Measurements from ENCODE around the gene GIN1. TPM values are rescaled to one million over a fixed set of nuclear protein-coding genes. Genes with fewer than 3 reads are reported as not detected.
A peak's percentile ranks its signal among the peaks of the same experiment; 100 is the strongest.

Gene GIN1
- total and polyA plus RNA-seq, 3 donors from 2014 or later = 6.7 to 16.8 (median 12.5) TPM

DNA sequence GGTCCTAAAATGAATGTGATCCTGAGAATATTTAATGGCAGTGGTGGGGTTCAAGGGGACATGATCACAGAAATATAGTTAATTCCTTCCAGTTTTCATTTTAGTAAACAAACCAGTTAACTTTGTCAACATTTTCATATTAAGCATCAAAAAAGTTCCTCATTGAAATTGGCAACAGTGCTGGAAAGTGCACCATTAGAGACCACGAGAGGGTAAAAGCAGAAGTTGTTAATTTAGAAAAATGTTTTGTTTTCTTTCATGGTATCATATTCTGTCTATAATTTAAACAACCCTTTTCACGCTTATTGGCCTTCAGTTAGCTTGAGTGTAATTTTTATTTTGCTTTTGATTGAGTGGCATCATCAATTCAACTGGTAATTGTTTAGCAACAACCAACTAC, 11.9 kb downstream of the GIN1 start:
- H3K4me3 ChIP-seq = no peak overlapping the region
- no peaks in the 10 kb centered on the region for H3K36me3 ChIP-seq (ENCODE audit: low read depth, missing control alignments)
- no peaks in the 10 kb centered on the region for H3K4me1 ChIP-seq
- H3K27ac ChIP-seq = no peak overlapping the region
- intact Hi-C loops (cut with DNase I; ENCODE audit: low total_unique reads) = no loop called here
- H3K9me3 ChIP-seq = no peaks in the 10 kb centered on the region
- TF ChIP-seq CTCF (IDR thresholded peaks at IDR 0.05) = no peak
- no peak for TF ChIP-seq POLR2A (IDR thresholded peaks at IDR 0.05)
- no peaks in the 10 kb centered on the region for H3K27me3 ChIP-seq
- DNase-seq = no peak
- 56 to 66% methylated on average over 2 of the region's 2 CpGs for WGBS, 2 donors

- H3K4me1 ChIP-seq = no peaks in the 10 kb centered on the region
- WGBS, 2 donors = 60 to 70% methylated on average over 1 of the region's 1 CpG
- no peaks in the 10 kb centered on the region for H3K27me3 ChIP-seq
- H3K9me3 ChIP-seq = no peaks in the 10 kb centered on the region
- intact Hi-C loops (cut with DNase I; ENCODE audit: low total_unique reads) = no loop called here
- no peaks in the 10 kb centered on the region for H3K36me3 ChIP-seq (ENCODE audit: low read depth, missing control alignments)
- H3K27ac ChIP-seq = no peak overlapping the region
- DNase-seq = no peak
- H3K4me3 ChIP-seq = no peak overlapping the region
- TF ChIP-seq POLR2A (IDR thresholded peaks at IDR 0.05) = no peak
These were observed 17.7 kb downstream of the GIN1 start for GRCh38 chr5:103102234-103102633.

- Histone ChIP-seq H3K9me3 (no peaks in the 10 kb centered on the region), H3K27me3 (no peaks in the 10 kb centered on the region), H3K4me1 (no peaks in the 10 kb centered on the region), H3K27ac (no peak overlapping the region), H3K36me3 (ENCODE audit: low read depth, missing control alignments) (no peaks in the 10 kb centered on the region), H3K4me3 (no peak overlapping the region)
- 86 to 92% methylated on average over 6 of the region's 6 CpGs for WGBS, 2 donors
- no peak for DNase-seq
- no peak for TF ChIP-seq CTCF (IDR thresholded peaks at IDR 0.05)
- TF ChIP-seq POLR2A (IDR thresholded peaks at IDR 0.05) = no peak
- intact Hi-C loops (cut with DNase I; ENCODE audit: low total_unique reads) = no loop called here
These were observed 18.7 kb downstream of the GIN1 start for GRCh38 chr5:103101079-103101750.

DNA sequence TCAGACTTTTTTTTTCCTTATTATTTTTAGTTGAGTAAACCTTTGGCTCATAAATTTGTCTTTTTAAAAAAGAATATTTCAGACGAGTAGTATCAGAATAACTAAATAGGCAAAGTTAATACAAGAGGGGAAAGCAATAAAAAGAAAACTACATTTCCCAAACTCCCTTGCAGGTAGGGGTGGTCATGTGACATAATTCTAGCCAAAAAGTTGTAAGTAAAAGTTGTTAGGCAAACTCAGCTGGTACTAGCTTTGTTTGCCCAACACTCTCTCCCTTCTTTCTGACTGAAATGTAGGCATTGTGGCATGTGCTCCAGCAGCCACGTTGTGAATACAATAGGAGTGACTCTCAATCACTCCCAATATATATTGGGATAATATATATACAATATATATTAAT, 20.9 kb downstream of the GIN1 start:
- Histone ChIP-seq H3K9me3 (no peaks in the 10 kb centered on the region), H3K36me3 (ENCODE audit: low read depth, missing control alignments) (no peaks in the 10 kb centered on the region), H3K27ac (no peak overlapping the region), H3K4me1 (peaks cover 16% of the 10 kb centered on the region), H3K4me3 (no peak overlapping the region), H3K27me3 (no peaks in the 10 kb centered on the region)
- DNase-seq = no peak
- 77 to 85% methylated on average over 2 of the region's 2 CpGs for WGBS, 2 donors
- intact Hi-C loops (cut with DNase I; ENCODE audit: low total_unique reads) = no loop called here
- no peak for TF ChIP-seq POLR2A (IDR thresholded peaks at IDR 0.05)
- TF ChIP-seq CTCF (IDR thresholded peaks at IDR 0.05) = no peak

DNA sequence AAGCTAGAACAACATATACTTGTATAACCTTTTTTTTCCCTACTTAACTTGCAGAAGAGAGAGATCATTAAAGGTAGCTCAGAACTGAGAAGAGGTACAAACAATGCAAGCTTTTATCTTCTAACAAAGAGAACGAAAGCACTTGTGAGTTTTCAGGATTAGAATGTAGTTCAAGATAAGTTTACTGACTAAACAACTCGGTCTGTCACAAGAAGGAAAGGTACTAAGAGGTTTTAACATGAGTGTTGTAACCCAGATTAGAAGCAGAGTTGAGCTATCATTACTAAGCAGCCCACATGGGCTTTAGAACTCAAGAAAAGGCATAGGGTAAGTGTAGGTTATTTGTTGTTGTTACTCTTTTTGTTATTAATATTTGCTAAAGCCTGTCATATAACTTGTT, 25.2 kb downstream of the GIN1 start:
- Histone ChIP-seq H3K27ac (peak overlapping the region; percentile 40 to 54), H3K4me1 (peaks cover 19% of the 10 kb centered on the region), H3K27me3 (no peaks in the 10 kb centered on the region), H3K9me3 (no peaks in the 10 kb centered on the region), H3K36me3 (ENCODE audit: low read depth, missing control alignments) (no peaks in the 10 kb centered on the region), H3K4me3 (no peak overlapping the region)
- intact Hi-C loops (cut with DNase I; ENCODE audit: low total_unique reads) = no loop called here
- 40 to 42% methylated on average over 2 of the region's 2 CpGs for WGBS, 2 donors
- no peak for DNase-seq
- TF ChIP-seq CTCF (IDR thresholded peaks at IDR 0.05) = no peak
- no peak for TF ChIP-seq POLR2A (IDR thresholded peaks at IDR 0.05)

Measured in testis (tissue), 3 donors.